HFF-Myc (cell line): ENCODE results near the gene NR2F1-AS1.

ENCODE experiments used
- DNase-seq: peaks from one replicate; pipeline ENCODE4 v3.0.0-alpha.2; 2011; ENCODE audit warnings: low read depth; ENCODE audit errors: extremely low read depth
- H3K4me3 ChIP-seq: replicated peaks from 2 replicates; pipeline ENCODE4 v1.5.1; 2011; ENCODE audit warnings: low read depth, mild to moderate bottlenecking, control low read depth, low read length
- CTCF ChIP-seq: IDR thresholded peaks from 2 replicates; pipeline ENCODE4 v1.5.1; 2012; ENCODE audit warnings: mild to moderate bottlenecking, low read depth, low read length, control low read depth; ENCODE audit errors: missing control alignments

The NR2F1-AS1 gene

GRCh38 chr5:93411716-93412115, 169.3 kb downstream of the NR2F1-AS1 start:
- DNase-seq: no peak
- TF ChIP-seq CTCF: no peak
- no peak overlapping the region for H3K4me3 ChIP-seq

- DNase-seq: no peak
- TF ChIP-seq CTCF: no peak
- H3K4me3 ChIP-seq: no peak overlapping the region
Measured at GRCh38 chr5:93409691-93410090, 171.3 kb downstream of the NR2F1-AS1 start.

GRCh38 chr5:93407454-93407853, 173.6 kb downstream of the NR2F1-AS1 start:
- TF ChIP-seq CTCF: no peak
- H3K4me3 ChIP-seq: no peak overlapping the region
- DNase-seq: no peak

GRCh38 chr5:93406971-93407401, 174.0 kb downstream of the NR2F1-AS1 start:
- H3K4me3 ChIP-seq: no peak overlapping the region
- TF ChIP-seq CTCF: no peak
- DNase-seq: no peak

GRCh38 chr5:93404246-93404645, 176.8 kb downstream of the NR2F1-AS1 start:
- no peak for DNase-seq
- no peak overlapping the region for H3K4me3 ChIP-seq
- TF ChIP-seq CTCF: no peak

GRCh38 chr5:93403141-93403928, 177.7 kb downstream of the NR2F1-AS1 start:
- no peak for TF ChIP-seq CTCF
- DNase-seq: no peak
- H3K4me3 ChIP-seq: no peak overlapping the region
